ENCODE data around the gene ZFPM1. TPM values are rescaled to one million over a fixed set of nuclear protein-coding genes. Genes with fewer than 3 reads are reported as not detected.

The ZFPM1 gene
- polyA plus RNA-seq, 1 experiment = 0.20 TPM

GRCh38 chr16:88538366-88539060 is 85.4 kb downstream of the ZFPM1 start:
- no peak for DNase-seq (ENCODE audit: low read depth, low spot score)
- ChIA-PET CTCF (no interaction called here), POLR2A (interaction anchor here (0.6 kb wide), 1 partner anchor 234 kb away, joined by 5 read pairs; no protein-coding TSS in a partner anchor)
- H3K9me3 ChIP-seq (ENCODE audit: control insufficient read depth, insufficient read depth, low read length) = peaks cover 28% of the 10 kb centered on the region
- no peak overlapping the region for H3K27ac ChIP-seq (ENCODE audit: low read depth, low read length)
- H3K4me3 ChIP-seq (ENCODE audit: low read depth, low read length) = no peak overlapping the region
- TF ChIP-seq CTCF (IDR thresholded peaks at IDR 0.05; ENCODE audit: low read depth, low read length) = no peak
- peaks cover 32% of the 10 kb centered on the region for H3K27me3 ChIP-seq (ENCODE audit: control insufficient read depth, insufficient read depth, low read length)

GRCh38 chr16:88539261-88539651 is 86.2 kb downstream of the ZFPM1 start:
- Histone ChIP-seq H3K27me3 (ENCODE audit: control insufficient read depth, insufficient read depth, low read length) (peaks cover 32% of the 10 kb centered on the region), H3K4me3 (ENCODE audit: low read depth, low read length) (no peak overlapping the region), H3K27ac (ENCODE audit: low read depth, low read length) (no peak overlapping the region), H3K9me3 (ENCODE audit: control insufficient read depth, insufficient read depth, low read length) (peaks cover 35% of the 10 kb centered on the region)
- DNase-seq (ENCODE audit: low read depth, low spot score) = no peak
- CTCF ChIA-PET = no interaction called here
- POLR2A ChIA-PET = interaction anchor here (0.6 kb wide), 1 partner anchor 233 kb away, joined by 5 read pairs; no protein-coding TSS in a partner anchor
- no peak for TF ChIP-seq CTCF (IDR thresholded peaks at IDR 0.05; ENCODE audit: low read depth, low read length)

GRCh38 chr16:88539652-88540345 is 86.7 kb downstream of the ZFPM1 start:
- ChIA-PET CTCF (no interaction called here), POLR2A (no interaction called here)
- peaks cover 35% of the 10 kb centered on the region for H3K27me3 ChIP-seq (ENCODE audit: control insufficient read depth, insufficient read depth, low read length)
- no peak overlapping the region for H3K27ac ChIP-seq (ENCODE audit: low read depth, low read length)
- DNase-seq (ENCODE audit: low read depth, low spot score) = no peak
- H3K9me3 ChIP-seq (ENCODE audit: control insufficient read depth, insufficient read depth, low read length) = peaks cover 40% of the 10 kb centered on the region
- TF ChIP-seq CTCF (IDR thresholded peaks at IDR 0.05; ENCODE audit: low read depth, low read length) = no peak
- no peak overlapping the region for H3K4me3 ChIP-seq (ENCODE audit: low read depth, low read length)

GRCh38 chr16:88540346-88540977 is 87.4 kb downstream of the ZFPM1 start:
- POLR2A ChIA-PET = no interaction called here
- CTCF ChIA-PET = no interaction called here
- no peak overlapping the region for H3K4me3 ChIP-seq (ENCODE audit: low read depth, low read length)
- no peak for TF ChIP-seq CTCF (IDR thresholded peaks at IDR 0.05; ENCODE audit: low read depth, low read length)
- H3K27ac ChIP-seq (ENCODE audit: low read depth, low read length) = no peak overlapping the region
- H3K27me3 ChIP-seq (ENCODE audit: control insufficient read depth, insufficient read depth, low read length) = peaks cover 38% of the 10 kb centered on the region
- H3K9me3 ChIP-seq (ENCODE audit: control insufficient read depth, insufficient read depth, low read length) = peaks cover 45% of the 10 kb centered on the region
- no peak for DNase-seq (ENCODE audit: low read depth, low spot score)

Measured in AG04450 (cell line).